ENCODE measurements around the gene UPK3BL2.
"Not testable (repeated sequence)": the region's sequence is repeated elsewhere in the genome, so short reads cannot be mapped to it uniquely, and the experiment has no call there.

DNA sequence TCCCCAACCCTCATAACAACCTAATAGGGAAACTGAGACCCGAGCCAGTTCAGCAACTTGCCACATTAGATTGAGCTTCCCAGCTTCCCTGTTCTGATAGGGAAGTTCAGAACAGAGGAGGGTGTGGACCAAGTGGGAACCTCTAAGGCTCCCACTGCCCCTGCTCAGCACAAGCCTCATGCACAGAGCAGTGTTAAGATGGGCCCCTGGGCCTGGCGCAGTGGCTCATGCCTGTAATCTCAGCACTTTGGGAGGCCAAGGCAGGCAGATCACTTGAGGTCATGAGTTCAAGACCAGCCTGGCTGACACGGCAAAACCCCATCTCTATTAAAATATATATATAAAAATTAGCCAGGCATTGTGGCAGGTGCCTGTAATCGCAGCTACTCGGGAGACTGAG is 46.2 kb downstream of the UPK3BL2 start:
- not testable (repeated sequence) for TF ChIP-seq SPI1 (IDR thresholded peaks at IDR 0.05; ENCODE audit: borderline replicate concordance, low read depth)
- TF ChIP-seq, protein P1, sequence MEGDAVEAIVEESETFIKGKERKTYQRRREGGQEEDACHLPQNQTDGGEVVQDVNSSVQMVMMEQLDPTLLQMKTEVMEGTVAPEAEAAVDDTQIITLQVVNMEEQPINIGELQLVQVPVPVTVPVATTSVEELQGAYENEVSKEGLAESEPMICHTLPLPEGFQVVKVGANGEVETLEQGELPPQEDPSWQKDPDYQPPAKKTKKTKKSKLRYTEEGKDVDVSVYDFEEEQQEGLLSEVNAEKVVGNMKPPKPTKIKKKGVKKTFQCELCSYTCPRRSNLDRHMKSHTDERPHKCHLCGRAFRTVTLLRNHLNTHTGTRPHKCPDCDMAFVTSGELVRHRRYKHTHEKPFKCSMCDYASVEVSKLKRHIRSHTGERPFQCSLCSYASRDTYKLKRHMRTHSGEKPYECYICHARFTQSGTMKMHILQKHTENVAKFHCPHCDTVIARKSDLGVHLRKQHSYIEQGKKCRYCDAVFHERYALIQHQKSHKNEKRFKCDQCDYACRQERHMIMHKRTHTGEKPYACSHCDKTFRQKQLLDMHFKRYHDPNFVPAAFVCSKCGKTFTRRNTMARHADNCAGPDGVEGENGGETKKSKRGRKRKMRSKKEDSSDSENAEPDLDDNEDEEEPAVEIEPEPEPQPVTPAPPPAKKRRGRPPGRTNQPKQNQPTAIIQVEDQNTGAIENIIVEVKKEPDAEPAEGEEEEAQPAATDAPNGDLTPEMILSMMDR (IDR thresholded peaks at IDR 0.05; ENCODE audit: insufficient read depth, low read length), result not testable (repeated sequence)

All from HL-60 (cell line).